HepG2 (cell line): ENCODE results near the gene SRBD1.

Experiments
- ATF2 ChIP-seq: sonication (generic); formaldehyde crosslinking; IDR thresholded peaks from 2 replicates; pipeline ENCODE4 v1.4.0; 2020; ENCODE audit warnings: missing genetic modification reagents
- SAFB2 ChIP-seq: sonication (generic); formaldehyde crosslinking; IDR thresholded peaks from 2 replicates; pipeline ENCODE4 v1.5.1; 2020; ENCODE audit warnings: missing genetic modification reagents, low read depth, mild to moderate bottlenecking, borderline replicate concordance
- SMC3 ChIP-seq: IDR thresholded peaks from 2 replicates; pipeline ENCODE4 v1.6.1; 2011; ENCODE audit warnings: low read length, improper control_type of control experiment
- ZNF33A ChIP-seq: sonication (generic); formaldehyde crosslinking; IDR thresholded peaks from 2 replicates; pipeline ENCODE4 v1.5.1; 2020; ENCODE audit warnings: missing genetic modification reagents, mild to moderate bottlenecking, moderate library complexity, borderline replicate concordance

DNA sequence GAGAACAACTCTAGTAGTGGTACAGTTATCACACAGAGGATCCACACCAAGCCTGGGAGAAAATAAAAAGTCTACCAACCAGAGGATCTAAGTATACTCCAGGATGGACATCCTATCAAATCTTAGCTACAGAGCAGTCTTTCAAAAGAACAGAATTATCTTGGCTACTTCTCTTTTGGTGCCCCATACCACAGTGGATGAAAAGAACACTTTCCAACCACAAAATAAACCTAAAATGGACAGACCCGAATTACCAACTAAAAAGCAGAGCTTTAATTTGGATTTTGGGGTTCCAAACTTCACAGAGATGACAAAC, 116.1 kb downstream of the SRBD1 start:
- no peak for TF ChIP-seq SMC3
- no peak for TF ChIP-seq ATF2 (CRISPR knock-in tag)
- TF ChIP-seq ZNF33A (CRISPR knock-in tag), result no peak
- no peak for TF ChIP-seq SAFB2
